Stimulated activated effector memory CD8-positive, alpha-beta T cell treated with anti-CD3 and anti-CD28 coated beads, Interleukin-12 subunit alpha, Interleukin-12 subunit beta, amount 100 ng/mL, for 72 hours (primary cell): Measurements from ENCODE around the gene ATXN7L1.
"Not testable (repeated sequence)": the region's sequence is repeated elsewhere in the genome, so short reads cannot be mapped to it uniquely, and the experiment has no call there.

Experiments used
- ATAC-seq: fragments of 150-1000 bp; cut with Tn5 transposase; 2 replicates; pipeline ENCODE4 v1.10.0; 2021
- DNase-seq, 2 donors: peaks; one replicate each; pipeline ENCODE4 v3.0.0; 2021 to 2022; ENCODE audit warnings: low spot score in 2 of 2
- H3K27ac Mint-ChIP-seq: one replicate; pipeline ENCODE4 v1.8.0; 2022; ENCODE audit warnings: mild to moderate bottlenecking, mixed read lengths
- H3K36me3 Mint-ChIP-seq: one replicate; pipeline ENCODE4 v1.8.0; 2022; ENCODE audit warnings: mild to moderate bottlenecking, mixed read lengths
- H3K4me1 Mint-ChIP-seq: one replicate; pipeline ENCODE4 v1.8.0; 2022; ENCODE audit warnings: mixed read lengths
- H3K4me3 Mint-ChIP-seq: one replicate; pipeline ENCODE4 v1.8.0; 2022; ENCODE audit warnings: mild to moderate bottlenecking, mixed read lengths
- H3K9me3 Mint-ChIP-seq: one replicate; pipeline ENCODE4 v1.8.0; 2022; ENCODE audit warnings: mixed read lengths

The ATXN7L1 gene

GRCh38 chr7:105851064-105851463 lies 25.3 kb downstream of the ATXN7L1 start:
- no peak for ATAC-seq
- H3K4me3 Mint-ChIP-seq: no peak overlapping the region
- H3K9me3 Mint-ChIP-seq: no peaks in the 10 kb centered on the region
- no peak for DNase-seq
- H3K36me3 Mint-ChIP-seq: no peaks in the 10 kb centered on the region
- no peak overlapping the region for H3K27ac Mint-ChIP-seq
- H3K4me1 Mint-ChIP-seq: peaks cover 56% of the 10 kb centered on the region

DNA sequence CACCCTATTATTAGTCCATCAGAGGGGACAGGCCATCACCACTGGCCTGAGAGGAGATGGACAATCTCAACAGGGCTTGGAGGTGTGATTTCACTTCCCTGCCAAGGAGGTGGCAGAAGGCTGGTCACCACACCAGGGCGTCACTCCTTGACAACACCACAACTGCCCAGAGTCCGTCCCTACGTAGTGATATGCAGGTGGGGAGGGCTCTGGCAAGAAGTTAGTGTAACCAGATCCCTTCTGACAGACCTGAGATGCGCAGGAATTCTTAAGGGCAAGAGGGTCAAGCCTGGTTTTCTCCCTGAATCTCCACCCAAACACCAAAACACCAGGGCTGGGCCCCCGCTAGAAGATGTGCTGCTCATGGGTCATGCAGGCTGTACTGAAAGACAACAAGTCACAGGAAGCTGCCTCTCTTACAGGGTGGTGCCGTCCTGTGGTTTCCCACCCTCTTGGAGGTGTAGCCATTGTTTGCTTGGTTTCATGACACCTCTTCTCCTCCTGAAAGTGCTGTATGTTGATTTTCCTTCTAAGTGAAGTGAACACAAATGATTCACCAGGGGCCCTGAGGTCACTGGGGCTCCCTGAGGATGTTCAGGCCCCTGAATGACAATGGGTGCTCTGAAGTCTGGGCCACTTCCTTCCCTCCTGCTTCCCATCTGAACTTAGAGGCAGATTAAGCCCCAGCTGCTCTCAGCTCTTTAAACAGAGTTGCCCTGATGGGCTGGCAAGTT lies 27.1 kb downstream of the ATXN7L1 start:
- H3K27ac Mint-ChIP-seq: peak overlapping the region; percentile 87
- peaks cover 56% of the 10 kb centered on the region for H3K4me1 Mint-ChIP-seq
- no peaks in the 10 kb centered on the region for H3K9me3 Mint-ChIP-seq
- DNase-seq (peak; percentile 55 to 84), ATAC-seq (peak; percentile 99)
- H3K36me3 Mint-ChIP-seq: no peaks in the 10 kb centered on the region
- peak overlapping the region; percentile 52 for H3K4me3 Mint-ChIP-seq

DNA sequence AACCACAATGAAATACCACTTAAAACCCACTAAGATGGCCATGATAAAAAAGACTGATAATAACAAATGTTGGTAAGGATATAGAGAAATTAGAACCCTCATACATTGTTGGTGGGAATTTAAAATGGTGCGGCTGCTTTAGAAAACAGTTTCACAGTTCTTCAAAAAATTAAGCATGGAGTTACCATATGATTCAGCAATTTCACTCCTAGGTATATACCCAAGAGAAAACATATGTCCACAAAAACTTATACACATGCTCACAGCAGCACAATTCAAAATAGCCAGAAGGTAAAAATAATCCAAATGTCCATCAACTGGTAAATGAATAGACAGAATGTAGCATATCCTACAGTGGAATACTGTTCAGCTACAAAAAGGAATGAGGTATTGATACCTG lies 30.0 kb downstream of the ATXN7L1 start:
- Mint-ChIP-seq H3K36me3 (no peaks in the 10 kb centered on the region), H3K27ac (peak overlapping the region; percentile 15), H3K9me3 (no peaks in the 10 kb centered on the region), H3K4me3 (no peak overlapping the region), H3K4me1 (peaks cover 43% of the 10 kb centered on the region)
- no peak for ATAC-seq
- no peak for DNase-seq

DNA sequence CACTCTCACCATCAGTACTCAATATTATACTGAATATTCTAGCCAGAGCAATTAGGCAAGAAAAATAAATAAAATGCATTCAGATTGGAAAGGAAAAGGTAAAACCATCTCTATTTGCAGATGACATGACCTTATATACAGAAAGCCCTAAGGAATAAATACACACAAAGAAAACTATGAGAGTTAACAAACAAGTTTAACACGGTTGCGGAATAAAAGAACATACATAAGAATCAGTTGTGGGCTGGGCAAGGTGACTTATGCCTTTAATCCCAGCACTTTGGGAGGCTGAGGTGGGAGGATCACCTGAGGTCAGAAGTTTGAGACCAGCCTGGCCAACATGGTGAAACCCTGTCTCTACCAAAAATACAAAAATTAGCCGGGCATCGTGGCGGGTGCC lies 31.7 kb downstream of the ATXN7L1 start:
- not testable (repeated sequence) for H3K27ac Mint-ChIP-seq, DNase-seq, H3K36me3 Mint-ChIP-seq, H3K4me3 Mint-ChIP-seq, ATAC-seq, H3K9me3 Mint-ChIP-seq
- H3K4me1 Mint-ChIP-seq: peaks cover 30% of the 10 kb centered on the region

DNA sequence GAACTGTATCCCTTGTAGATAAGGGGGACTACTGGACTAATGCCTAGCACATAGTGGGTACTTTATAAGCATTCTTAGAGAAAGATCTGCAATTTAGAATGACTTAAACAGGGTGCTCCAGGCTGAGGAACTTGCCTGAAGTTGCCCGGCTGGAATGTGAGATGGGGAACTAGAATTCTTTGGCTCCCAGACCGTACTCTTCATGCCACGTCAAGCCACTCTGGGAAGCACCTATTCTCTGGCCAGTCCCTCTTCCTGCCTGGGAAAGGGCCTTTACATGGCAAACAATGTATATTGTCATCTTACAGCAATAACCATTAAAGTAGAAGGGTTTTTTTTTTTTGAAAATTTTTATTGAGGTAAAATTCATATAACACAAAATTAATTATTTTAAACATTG lies 34.5 kb downstream of the ATXN7L1 start:
- DNase-seq (no peak), ATAC-seq (no peak)
- H3K27ac Mint-ChIP-seq: no peak overlapping the region
- H3K4me1 Mint-ChIP-seq: peaks cover 18% of the 10 kb centered on the region
- no peaks in the 10 kb centered on the region for H3K9me3 Mint-ChIP-seq
- H3K36me3 Mint-ChIP-seq: no peaks in the 10 kb centered on the region
- no peak overlapping the region for H3K4me3 Mint-ChIP-seq

GRCh38 chr7:105840981-105841749 lies 35.2 kb downstream of the ATXN7L1 start:
- ATAC-seq: no peak
- Mint-ChIP-seq H3K4me3 (no peak overlapping the region), H3K36me3 (no peaks in the 10 kb centered on the region), H3K9me3 (no peaks in the 10 kb centered on the region), H3K4me1 (peaks cover 14% of the 10 kb centered on the region), H3K27ac (no peak overlapping the region)
- DNase-seq: no peak

DNA sequence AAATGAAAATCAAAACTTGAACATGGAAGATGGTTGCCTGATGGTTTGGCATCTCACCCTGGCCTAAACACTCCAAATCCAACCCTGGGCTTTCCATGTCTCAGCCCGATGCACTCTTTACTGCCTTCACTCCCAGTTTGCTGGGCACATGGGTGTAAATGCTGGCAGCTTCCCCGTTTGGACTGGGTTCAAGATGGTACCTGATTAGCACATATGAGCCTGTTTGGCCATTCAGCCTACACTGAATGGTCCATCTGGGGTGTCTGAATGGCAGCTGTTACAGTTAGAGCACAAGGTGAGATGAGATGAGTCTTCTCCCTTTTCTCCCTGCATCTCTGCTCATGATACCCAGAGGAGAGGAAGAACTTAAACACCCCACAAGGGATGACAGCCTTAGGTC lies 37.1 kb downstream of the ATXN7L1 start:
- Mint-ChIP-seq H3K36me3 (no peaks in the 10 kb centered on the region), H3K9me3 (no peaks in the 10 kb centered on the region), H3K27ac (peak overlapping the region; percentile 13), H3K4me3 (no peak overlapping the region), H3K4me1 (peaks cover 14% of the 10 kb centered on the region)
- ATAC-seq (no peak), DNase-seq (no peak)

GRCh38 chr7:105838627-105839231 lies 37.7 kb downstream of the ATXN7L1 start:
- Mint-ChIP-seq H3K27ac (no peak overlapping the region), H3K9me3 (no peaks in the 10 kb centered on the region), H3K4me1 (peaks cover 14% of the 10 kb centered on the region), H3K36me3 (no peaks in the 10 kb centered on the region), H3K4me3 (no peak overlapping the region)
- DNase-seq (no peak), ATAC-seq (no peak)

GRCh38 chr7:105837765-105838626 lies 38.4 kb downstream of the ATXN7L1 start:
- no peak for ATAC-seq
- no peak for DNase-seq
- Mint-ChIP-seq H3K4me1 (peaks cover 18% of the 10 kb centered on the region), H3K9me3 (no peaks in the 10 kb centered on the region), H3K27ac (no peak overlapping the region), H3K36me3 (no peaks in the 10 kb centered on the region), H3K4me3 (no peak overlapping the region)

GRCh38 chr7:105835441-105835840 lies 41.0 kb downstream of the ATXN7L1 start:
- Mint-ChIP-seq H3K36me3 (no peaks in the 10 kb centered on the region), H3K4me1 (peaks cover 24% of the 10 kb centered on the region), H3K9me3 (no peaks in the 10 kb centered on the region), H3K4me3 (no peak overlapping the region), H3K27ac (no peak overlapping the region)
- ATAC-seq: no peak
- no peak for DNase-seq

GRCh38 chr7:105831824-105832535 lies 44.4 kb downstream of the ATXN7L1 start:
- H3K4me3 Mint-ChIP-seq: no peak overlapping the region
- ATAC-seq (no peak), DNase-seq (no peak)
- no peaks in the 10 kb centered on the region for H3K36me3 Mint-ChIP-seq
- no peaks in the 10 kb centered on the region for H3K9me3 Mint-ChIP-seq
- peaks cover 10% of the 10 kb centered on the region for H3K4me1 Mint-ChIP-seq
- peak overlapping the region; percentile 1 for H3K27ac Mint-ChIP-seq

DNA sequence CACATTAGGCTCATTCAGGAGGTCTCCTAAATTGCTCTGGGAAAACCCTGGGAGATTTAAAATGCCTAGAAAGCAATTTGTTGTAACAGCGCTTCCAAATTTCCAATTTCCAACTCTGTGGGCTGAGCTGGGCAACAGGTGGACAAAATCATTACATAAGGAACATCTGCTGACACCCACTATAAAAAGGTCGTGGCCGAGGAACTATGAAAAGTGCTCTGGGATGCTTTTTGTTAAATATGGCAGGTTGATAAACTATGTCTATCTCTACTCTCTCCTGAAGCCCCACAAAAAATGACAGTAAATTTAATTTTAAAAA lies 45.1 kb downstream of the ATXN7L1 start:
- H3K4me3 Mint-ChIP-seq: no peak overlapping the region
- no peak for ATAC-seq
- no peak overlapping the region for H3K27ac Mint-ChIP-seq
- no peaks in the 10 kb centered on the region for H3K9me3 Mint-ChIP-seq
- no peaks in the 10 kb centered on the region for H3K36me3 Mint-ChIP-seq
- DNase-seq: no peak
- H3K4me1 Mint-ChIP-seq: peaks cover 10% of the 10 kb centered on the region

DNA sequence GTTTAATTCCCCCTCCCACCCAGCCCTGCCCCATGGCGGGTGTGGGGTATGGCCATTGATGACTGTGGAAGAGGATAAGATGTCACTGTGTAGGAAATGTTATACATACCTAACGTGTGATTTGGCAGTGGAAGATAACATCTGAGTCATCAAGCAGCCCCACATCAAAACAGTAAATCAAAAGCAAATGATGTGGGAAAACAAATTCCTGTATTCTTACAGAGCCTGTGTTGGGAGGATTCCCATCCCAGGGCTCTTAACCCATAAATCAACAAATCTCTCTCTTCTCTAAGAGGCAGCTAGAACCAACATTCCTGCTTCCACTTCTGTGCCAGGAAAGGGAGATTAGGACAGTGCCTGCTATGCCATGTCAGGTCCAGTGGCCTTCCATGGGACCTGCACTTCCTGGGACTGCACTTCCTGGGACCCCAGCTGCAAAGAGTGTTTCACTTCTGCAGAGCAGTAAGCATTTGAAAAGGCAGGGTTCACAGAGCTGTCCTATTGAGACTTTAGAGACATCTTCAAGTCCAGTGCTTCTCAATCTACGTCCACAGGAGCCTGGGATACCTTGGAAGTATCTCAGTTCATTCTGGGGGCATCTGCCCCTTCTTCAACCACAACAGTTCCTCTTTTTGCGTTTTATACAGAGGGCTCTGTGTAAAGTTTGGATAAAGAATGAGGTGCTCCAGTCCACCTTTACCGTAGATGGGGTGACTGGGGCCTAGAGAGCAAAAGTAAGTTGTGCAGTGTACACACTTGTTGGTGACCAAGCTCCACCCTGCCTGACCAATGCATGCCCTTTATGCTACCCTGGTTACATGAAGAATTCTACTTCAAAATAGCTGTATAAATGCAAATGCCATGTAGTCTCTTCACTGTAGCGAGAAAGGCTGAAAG lies 45.7 kb downstream of the ATXN7L1 start:
- H3K4me1 Mint-ChIP-seq: peaks cover 10% of the 10 kb centered on the region
- H3K27ac Mint-ChIP-seq: no peak overlapping the region
- no peaks in the 10 kb centered on the region for H3K36me3 Mint-ChIP-seq
- H3K4me3 Mint-ChIP-seq: no peak overlapping the region
- H3K9me3 Mint-ChIP-seq: no peaks in the 10 kb centered on the region
- ATAC-seq (no peak), DNase-seq (no peak)
